Measurements from ENCODE around the gene MNX1.

GRCh38 chr7:157006205-157006747 is 4.2 kb downstream of the MNX1 start:
- TF ChIP-seq, protein P1, sequence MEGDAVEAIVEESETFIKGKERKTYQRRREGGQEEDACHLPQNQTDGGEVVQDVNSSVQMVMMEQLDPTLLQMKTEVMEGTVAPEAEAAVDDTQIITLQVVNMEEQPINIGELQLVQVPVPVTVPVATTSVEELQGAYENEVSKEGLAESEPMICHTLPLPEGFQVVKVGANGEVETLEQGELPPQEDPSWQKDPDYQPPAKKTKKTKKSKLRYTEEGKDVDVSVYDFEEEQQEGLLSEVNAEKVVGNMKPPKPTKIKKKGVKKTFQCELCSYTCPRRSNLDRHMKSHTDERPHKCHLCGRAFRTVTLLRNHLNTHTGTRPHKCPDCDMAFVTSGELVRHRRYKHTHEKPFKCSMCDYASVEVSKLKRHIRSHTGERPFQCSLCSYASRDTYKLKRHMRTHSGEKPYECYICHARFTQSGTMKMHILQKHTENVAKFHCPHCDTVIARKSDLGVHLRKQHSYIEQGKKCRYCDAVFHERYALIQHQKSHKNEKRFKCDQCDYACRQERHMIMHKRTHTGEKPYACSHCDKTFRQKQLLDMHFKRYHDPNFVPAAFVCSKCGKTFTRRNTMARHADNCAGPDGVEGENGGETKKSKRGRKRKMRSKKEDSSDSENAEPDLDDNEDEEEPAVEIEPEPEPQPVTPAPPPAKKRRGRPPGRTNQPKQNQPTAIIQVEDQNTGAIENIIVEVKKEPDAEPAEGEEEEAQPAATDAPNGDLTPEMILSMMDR (IDR thresholded peaks at IDR 0.05; ENCODE audit: extremely low read depth in 1 of 2, insufficient read depth in 1 of 2, low read depth in 1 of 2, low read length in 2 of 2): no peak
- no peak for TF ChIP-seq JUN (IDR thresholded peaks at IDR 0.05; ENCODE audit: borderline replicate concordance, insufficient read depth, insufficient read length, low read depth)
- TF ChIP-seq EZH2 (IDR thresholded peaks at IDR 0.05; ENCODE audit: borderline replicate concordance, low read depth, low read length, severe bottlenecking): peak; percentile 57

Data from endothelial cell of umbilical vein (primary cell).